ENCODE measurements around the gene CAP2. TPM values are rescaled to one million over a fixed set of nuclear protein-coding genes. Genes with fewer than 3 reads are reported as not detected.

CAP2 gene
- total and polyA plus RNA-seq, 2 experiments from 2014 or later, result 6.7 to 9.1 TPM

GRCh38 chr6:17361013-17361412, 32.4 kb upstream of the CAP2 start (continued):
- TF ChIP-seq ZNF462 (CRISPR knock-in tag; IDR thresholded peaks at IDR 0.05), result no peak
- TF ChIP-seq CTCF (conservative IDR thresholded peaks at IDR 0.05; ENCODE audit: low read depth in 2 of 2), result no peak
- TF ChIP-seq CREB1 (CRISPR knock-in tag; IDR thresholded peaks at IDR 0.05; ENCODE audit: low read depth), result no peak
- no peak for TF ChIP-seq ETS1 (IDR thresholded peaks at IDR 0.05)

GRCh38 chr6:17365961-17366360, 27.4 kb upstream of the CAP2 start:
- H3K27ac ChIP-seq (ENCODE audit: low read depth), result no peak overlapping the region
- DNase-seq (ENCODE audit: low spot score) (no peak), ATAC-seq (no peak)
- H4K20me1 ChIP-seq (replicated peaks; ENCODE audit: insufficient read depth), result no peaks in the 10 kb centered on the region
- no peak overlapping the region for H2AFZ ChIP-seq
- H3K9me2 ChIP-seq (ENCODE audit: insufficient read depth), result no peaks in the 10 kb centered on the region
- Mint-ChIP-seq H3K4me3 (no peak overlapping the region), H3K4me1 (no peaks in the 10 kb centered on the region), H3K36me3 (ENCODE audit: low read depth) (peaks cover 6% of the 10 kb centered on the region; the same call in 1 of the 3 replicates), H3K9me3 (peaks cover 14% of the 10 kb centered on the region; the same call in 2 of the 3 replicates), H3K27me3 (ENCODE audit: insufficient read depth, low read depth, poor library complexity) (peaks cover 2% of the 10 kb centered on the region), H3K27ac (no peak overlapping the region)
- no peaks in the 10 kb centered on the region for H3F3A ChIP-seq (replicated peaks; ENCODE audit: low read depth)
- no peak overlapping the region for H3K4me3 ChIP-seq
- no peaks in the 10 kb centered on the region for H3K4me1 ChIP-seq (ENCODE audit: insufficient read depth)
- H3K36me3 ChIP-seq (ENCODE audit: insufficient read depth), result 0 out of 2 replicates have a peak, but pooled peaks cover 2% of the 10 kb centered on the region
- no peaks in the 10 kb centered on the region for H3K27me3 ChIP-seq (ENCODE audit: insufficient read depth)
- no peak overlapping the region for H3K4me2 ChIP-seq
- H3K79me2 ChIP-seq (replicated peaks; ENCODE audit: insufficient read depth), result no peaks in the 10 kb centered on the region
- TF ChIP-seq ETS1 (IDR thresholded peaks at IDR 0.05) (no peak), EZH2phosphoT487 (IDR thresholded peaks at IDR 0.05; ENCODE audit: unreplicated experiment) (no peak), STAT1 (IDR thresholded peaks at IDR 0.05; ENCODE audit: unreplicated experiment) (no peak), ZNF114 (CRISPR knock-in tag; IDR thresholded peaks at IDR 0.05) (no peak)

Measured in GM23338 (cell line).